Stimulated activated CD4-positive, alpha-beta T cell treated with anti-CD3 and anti-CD28 coated beads, Interleukin-12 subunit alpha, Interleukin-12 subunit beta, amount 100 ng/mL, for 24 hours (primary cell): ENCODE data around the gene RPL41.
"Not testable (repeated sequence)": the region's sequence is repeated elsewhere in the genome, so short reads cannot be mapped to it uniquely, and the experiment has no call there.

Experiments used
- DNase-seq, 2 experiments: peaks; one replicate each; pipeline ENCODE4 v3.0.0-alpha.2; 2020; ENCODE audit warnings: low read depth in 2 of 2

The RPL41 gene

DNA sequence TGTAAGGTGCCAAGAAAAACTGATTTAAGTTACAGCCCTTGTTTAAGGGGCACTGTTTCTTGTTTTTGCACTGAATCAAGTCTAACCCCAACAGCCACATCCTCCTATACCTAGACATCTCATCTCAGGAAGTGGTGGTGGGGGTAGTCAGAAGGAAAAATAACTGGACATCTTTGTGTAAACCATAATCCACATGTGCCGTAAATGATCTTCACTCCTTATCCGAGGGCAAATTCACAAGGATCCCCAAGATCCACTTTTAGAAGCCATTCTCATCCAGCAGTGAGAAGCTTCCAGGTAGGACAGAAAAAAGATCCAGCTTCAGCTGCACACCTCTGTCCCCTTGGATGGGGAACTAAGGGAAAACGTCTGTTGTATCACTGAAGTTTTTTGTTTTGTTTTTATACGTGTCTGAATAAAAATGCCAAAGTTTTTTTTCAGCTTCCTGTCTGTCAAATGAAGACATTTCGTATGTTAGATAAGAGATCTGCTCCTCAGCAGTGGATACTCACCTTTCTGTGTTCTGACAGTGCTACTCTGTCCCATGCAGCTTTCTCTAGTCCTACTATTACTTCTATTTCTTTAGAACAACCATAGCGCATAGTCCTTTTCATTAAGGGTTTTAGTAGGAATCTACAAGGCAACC, 13.2 kb upstream of the RPL41 start:
- DNase-seq: no peak

DNA sequence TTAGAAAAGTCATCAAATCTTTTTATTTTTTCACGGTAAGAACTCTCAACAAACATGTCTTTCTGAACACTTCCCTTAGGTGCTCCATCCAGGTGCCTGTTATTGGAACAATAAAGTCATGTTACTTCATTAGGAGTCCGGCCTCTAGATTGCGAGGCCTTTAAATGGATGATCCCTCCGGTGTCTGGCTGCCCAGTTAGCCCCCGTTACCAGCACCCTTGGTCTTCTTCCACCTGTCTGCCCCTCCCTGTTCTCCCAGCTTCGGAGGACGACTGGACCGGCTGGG, 12.7 kb upstream of the RPL41 start:
- DNase-seq: no peak

DNA sequence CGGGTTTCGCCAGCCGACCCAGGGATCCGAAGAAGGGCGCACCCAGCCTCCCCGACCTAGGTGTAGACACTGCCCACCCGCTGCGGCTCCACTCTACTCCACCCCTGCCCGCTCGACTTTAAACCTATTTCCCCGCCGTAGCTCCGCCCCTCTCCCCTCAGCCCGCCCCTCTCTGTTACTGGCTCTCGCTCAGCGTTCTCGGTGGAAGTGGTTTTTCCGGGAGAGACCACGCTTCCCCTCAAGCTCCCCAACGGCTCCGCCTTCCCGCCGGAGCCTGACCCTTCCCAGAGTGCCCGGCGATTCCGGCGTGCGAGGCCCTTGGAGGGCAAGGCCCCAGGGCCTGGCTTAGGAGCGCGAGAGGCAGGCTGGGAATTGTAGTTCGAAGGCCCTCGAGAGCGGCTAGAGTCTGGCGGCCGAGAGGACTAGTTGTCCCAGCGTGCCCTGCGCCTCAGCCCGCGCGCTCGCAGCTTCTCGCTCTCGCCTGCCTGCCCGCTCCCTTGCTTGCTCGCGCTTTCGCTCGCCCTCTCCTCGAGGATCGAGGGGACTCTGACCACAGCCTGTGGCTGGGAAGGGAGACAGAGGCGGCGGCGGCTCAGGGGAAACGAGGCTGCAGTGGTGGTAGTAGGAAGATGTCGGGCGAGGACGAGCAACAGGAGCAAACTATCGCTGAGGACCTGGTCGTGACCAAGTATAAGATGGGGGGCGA, 12.2 kb upstream of the RPL41 start, which contains the start of gene PA2G4:
TSS of gene PA2G4 (plus strand) at position 451 of the 706 bp plus-strand sequence. CDS start at position 630, 179 bp downstream.
- DNase-seq: peak; percentile 94 to 99

DNA sequence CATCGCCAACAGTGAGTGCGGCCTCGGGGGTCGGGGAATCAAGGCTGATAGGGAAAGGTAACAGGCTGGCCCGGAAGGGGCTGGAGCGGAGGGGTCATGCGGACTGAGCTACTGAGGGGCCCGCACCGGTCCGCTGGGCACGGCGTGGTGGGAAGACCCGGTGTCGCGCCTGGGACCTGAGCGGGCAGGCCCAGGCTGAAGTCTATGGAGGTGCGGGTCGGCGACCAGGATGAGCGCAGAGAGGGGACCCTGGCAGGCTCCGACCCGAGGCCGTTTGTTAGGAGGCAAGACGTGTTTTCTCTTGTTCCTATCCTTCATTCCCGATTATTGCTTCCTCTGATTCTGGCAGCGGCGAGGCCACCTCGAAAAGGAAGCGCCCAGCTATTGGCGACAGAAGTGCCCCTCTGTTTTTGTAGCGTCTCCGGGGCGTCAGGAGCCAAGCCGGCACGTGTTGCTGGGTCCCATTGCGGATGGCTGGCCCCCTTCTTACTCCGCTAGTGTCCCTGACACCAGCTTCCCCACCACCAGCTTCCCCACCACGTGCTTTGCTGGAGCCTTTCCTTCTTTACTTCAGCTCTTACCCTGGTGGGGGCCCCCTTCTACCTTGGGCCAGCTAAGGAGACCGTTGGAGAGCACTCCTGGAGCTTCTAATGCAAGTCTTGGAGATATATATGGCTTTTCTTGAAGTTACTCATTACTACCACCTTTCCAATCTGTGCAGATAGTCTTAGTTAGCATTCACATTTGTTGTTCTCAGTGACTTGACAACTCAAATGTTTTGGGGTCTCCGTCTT, 11.4 kb upstream of the RPL41 start:
- no peak for DNase-seq

DNA sequence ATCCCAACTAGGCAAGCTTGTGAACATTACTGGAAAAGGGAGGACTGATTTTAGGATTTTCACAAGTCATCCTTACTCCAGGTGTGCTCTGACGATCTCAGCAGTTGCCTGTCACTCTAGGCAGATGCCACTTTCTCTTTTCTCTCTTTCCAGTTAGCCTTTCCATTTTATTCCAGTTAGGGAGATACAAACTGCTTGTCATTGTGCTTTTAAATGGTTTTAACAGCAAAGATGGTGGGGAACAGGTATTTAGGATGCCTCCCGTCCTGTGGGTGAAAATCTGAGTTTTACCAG, 10.9 kb upstream of the RPL41 start:
- DNase-seq: no peak

DNA sequence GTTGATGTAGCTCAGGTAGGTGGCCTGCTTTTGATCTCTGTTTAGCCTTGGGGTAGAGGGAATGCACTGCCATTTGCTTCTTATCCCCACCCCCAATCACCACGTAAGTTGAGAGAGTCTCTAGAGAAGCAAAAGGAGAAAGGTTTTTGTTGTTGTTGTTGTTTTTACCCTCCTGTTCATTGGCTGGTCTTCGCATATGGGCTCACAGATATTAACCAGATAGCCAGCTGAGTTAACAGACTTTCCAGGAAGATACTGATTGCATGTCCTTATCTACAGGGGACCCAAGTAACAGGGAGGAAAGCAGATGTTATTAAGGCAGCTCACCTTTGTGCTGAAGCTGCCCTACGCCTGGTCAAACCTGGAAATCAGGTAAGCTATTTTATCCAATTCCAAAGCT, 9.2 kb upstream of the RPL41 start:
- no peak for DNase-seq

DNA sequence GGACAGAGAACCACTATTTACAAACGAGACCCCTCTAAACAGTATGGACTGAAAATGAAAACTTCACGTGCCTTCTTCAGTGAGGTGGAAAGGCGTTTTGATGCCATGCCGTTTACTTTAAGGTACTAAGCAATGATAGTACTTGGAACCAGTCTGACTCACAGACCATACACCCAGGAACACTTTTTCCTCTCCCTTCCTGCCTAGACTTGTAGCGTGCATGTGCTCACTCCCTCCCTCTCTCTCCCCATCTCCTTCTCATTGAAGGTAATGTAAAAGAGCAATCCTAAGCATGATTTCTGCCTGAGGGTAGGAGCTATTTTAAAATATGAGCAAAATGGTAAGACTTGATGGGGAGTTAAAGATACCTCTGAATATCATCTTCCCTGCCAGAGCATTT, 5.9 kb upstream of the RPL41 start:
- no peak for DNase-seq

DNA sequence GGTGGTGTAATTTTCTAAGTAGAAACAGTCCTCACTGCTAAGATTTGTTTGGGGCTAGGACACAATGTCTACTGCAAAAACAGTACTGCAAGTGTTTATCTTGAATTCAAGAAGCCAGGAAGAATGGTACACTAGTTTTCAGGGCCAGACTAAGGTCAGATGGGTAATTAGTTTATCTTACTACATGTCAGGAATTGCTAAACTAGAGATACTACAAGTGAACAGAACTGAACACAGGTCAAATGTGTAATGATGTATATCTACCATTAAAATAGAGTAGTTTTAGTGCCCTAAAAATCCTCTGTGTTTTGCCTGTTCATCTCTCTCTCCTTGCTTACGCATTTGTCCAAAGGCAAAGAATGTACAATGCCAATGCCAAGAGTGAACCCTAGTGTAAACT, 2.3 kb upstream of the RPL41 start:
- DNase-seq: no peak

DNA sequence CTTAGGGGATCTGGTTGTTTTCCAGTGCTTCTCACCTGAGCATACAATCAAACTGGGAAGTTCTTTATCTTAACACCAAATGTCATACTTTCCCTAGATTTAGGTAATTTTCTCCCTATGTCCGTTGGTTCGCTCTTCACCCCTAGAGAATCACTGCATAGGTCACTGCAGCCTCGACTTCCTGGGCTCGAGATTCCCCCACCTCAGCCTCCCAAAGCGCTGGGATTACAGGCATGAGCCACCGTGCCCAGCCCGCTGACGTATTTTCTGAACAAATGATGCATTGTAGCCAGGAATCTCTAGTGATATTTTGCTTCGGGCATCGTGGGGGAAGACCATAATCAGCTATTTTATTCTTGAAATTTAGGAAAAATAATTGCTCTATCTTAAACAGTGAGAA, 1.1 kb upstream of the RPL41 start:
- DNase-seq: no peak

DNA sequence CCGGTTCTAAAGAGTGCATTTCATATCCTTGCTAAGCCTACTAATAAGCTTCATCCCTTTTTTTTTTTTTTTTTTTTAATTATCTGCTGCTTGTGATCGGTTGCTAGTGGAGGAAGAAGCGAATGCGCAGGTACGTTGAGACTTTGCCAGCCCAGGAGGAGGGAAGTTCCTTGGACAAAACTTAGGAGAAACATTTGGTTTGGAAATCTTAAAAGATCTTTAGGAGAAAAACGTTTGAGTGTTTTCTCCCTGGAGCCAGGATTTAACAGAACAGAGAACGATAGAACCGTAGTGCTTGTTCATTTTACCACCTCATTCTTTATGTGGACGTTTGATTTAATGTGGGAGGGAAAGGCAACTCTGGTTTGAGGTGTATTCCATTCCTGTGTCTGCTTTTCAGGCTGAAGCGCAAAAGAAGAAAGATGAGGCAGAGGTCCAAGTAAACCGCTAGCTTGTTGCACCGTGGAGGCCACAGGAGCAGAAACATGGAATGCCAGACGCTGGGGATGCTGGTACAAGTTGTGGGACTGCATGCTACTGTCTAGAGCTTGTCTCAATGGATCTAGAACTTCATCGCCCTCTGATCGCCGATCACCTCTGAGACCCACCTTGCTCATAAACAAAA, 761 bp downstream of the RPL41 start:
- DNase-seq: not testable (repeated sequence)

DNA sequence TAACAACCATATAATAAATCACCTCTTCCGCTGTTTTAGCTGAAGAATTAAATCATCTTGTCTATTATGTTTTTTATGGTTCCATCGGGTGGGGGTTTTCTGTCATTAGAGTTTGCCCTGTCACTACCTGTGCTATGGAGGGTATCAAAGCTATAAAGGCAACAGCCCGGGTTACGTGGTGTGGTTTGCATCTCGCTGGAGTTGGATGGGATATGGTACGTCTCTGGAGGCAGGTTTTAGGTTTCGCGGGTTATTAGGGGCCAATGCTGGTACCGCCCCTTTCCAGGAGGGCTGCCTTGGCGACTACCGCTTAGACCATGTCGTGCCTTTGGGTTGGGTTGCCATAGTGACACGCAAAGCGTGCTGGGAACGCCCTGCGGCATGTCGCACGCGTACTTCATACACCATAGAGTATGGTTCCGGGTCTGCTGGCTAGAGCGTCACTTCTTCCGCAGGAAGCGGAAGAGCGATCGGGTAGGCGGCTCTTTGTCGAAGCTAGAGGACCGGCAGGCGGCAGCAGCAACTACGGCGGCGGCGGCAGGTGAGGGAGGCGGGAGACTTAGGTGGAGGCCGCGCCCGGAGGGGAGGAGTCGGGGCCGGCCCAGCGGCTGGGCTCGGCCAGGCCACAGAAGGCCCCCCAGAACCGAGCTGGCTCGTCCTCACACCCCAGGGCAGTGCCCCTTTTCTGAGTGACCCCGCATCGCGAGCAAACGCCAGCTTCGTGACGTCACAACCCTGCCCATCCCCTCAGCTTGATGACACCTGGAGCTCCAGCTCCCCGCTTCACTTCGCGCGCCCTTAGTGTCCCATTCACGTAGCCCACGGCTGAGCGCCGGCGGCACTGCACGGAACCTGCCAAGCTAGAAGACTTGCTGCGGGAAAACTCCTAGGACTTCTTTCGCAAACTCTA, 1.6 kb downstream of the RPL41 start, which contains the start of gene ZC3H10:
TSS of gene ZC3H10 (plus strand) at position 489 of the 910 bp plus-strand sequence. CDS start 2,297 bp downstream, outside the sequence.
- DNase-seq: peak; percentile 98

DNA sequence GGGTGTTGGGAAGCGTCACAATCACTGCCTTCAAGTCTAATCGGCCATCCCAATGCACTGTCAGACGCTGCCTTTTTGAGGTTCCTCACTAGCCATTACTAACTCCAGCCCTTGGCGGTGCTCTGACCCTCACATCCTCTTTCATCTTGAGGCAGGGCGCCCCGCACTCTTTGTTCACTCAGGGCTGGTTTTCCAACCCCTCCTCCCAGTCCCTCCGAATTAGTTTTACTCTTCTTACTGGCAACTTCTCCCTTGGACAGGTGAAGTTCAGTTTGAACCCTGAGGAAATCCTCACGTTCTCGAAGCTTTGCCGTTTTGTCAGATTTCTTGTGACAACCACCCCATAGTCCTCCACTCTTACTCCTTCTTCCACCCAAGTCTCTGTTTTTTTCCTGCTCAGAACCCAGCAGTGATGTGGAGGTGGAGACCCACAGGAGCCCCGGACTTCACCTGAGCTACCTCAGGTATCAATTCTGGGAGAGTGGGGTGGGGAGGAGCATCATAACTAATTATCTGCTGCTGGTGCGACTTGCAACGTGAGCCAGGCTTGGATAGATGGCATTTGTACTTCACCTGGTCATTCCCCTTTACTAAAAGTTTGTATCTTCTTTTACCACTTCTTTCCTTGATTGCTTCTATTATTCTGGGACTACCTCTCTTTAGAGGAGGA, 2.4 kb downstream of the RPL41 start:
- no peak for DNase-seq

DNA sequence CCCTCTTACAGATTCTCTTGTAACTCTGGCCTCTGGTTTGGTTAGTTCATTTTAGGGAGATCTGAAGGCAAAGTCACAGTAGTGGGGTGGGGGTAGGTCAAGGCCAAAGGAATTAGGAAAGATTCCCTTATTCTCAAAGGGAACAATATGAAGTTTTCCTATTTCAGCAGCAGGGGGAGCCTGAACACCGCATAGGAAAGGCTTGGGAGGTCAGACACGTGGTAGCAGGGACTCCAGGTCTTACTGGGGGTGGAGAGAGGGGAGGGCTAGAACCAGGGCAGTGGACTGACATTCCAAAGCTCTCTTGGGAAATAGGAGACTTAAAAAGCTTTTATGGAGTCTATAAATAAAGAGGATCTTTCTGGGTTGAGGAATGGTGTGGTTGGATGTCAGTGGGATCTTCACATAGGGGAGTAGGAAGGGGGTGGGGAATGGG, 2.9 kb downstream of the RPL41 start:
- DNase-seq: peak in 1 of 2 experiments; percentile 47

DNA sequence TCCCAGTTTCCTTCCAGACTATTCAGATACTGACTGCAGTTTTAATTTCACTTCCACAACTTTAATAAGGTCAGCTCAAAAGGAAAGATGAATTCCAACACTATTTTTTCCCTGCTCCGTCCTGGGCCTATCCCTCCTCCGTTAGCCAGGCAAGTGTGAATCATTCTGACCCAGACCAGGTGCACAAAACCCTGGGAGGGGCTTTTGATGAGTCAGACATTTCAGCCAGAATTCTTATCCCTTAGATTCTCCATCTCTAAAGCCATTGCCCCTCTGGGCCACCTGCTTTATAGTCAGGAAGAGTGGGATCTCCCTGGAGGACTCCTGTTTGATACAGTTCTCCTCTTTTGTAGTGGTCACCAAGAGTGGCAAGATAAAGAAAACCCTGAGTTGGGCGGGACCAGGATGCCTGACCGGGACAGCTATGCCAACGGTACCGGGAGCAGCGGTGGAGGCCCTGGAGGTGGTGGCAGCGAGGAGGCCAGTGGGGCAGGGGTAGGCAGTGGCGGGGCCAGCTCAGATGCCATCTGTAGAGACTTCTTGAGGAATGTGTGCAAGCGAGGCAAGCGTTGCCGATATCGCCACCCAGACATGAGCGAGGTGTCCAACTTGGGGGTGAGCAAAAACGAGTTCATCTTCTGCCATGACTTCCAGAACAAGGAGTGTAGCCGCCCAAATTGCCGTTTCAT, 3.9 kb downstream of the RPL41 start:
- no peak for DNase-seq

DNA sequence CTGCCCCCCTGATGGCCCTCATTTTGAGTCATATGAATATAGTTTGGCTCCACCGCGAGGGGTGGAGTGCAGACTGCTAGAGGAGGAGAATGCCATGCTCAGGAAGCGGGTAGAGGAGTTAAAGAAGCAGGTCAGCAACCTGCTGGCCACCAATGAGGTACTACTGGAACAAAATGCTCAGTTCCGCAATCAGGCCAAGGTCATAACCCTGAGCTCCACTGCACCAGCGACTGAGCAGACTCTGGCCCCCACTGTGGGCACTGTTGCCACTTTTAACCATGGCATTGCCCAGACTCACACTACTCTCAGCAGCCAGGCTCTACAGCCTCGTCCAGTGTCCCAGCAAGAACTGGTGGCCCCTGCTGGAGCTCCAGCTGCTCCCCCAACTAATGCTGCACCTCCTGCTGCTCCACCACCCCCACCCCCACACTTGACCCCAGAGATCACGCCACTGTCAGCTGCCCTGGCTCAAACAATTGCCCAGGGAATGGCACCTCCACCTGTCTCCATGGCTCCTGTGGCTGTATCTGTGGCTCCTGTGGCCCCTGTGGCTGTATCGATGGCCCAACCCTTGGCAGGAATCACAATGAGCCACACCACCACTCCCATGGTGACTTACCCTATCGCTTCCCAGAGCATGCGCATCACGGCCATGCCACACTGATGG, 4.9 kb downstream of the RPL41 start:
- no peak for DNase-seq

DNA sequence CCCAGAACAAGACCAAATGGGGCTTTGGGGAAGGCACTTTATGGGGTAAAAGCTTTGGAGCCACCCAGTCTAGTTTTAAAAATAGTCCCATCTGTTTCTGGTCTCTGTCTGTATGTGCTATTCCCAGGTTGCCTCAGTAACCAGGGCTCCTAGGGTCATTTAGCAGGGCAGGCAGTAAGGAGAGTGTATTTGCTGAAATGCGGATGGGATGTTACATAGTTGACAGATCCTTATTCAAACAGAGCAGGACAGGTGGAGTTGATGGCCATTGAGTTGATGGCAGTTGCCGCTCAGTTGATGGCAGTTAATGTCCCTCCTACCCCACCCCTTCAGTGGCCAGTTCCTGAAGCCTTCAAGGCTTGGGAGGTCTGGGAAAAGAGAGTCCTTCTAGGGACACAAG, 6.2 kb downstream of the RPL41 start:
- no peak for DNase-seq

DNA sequence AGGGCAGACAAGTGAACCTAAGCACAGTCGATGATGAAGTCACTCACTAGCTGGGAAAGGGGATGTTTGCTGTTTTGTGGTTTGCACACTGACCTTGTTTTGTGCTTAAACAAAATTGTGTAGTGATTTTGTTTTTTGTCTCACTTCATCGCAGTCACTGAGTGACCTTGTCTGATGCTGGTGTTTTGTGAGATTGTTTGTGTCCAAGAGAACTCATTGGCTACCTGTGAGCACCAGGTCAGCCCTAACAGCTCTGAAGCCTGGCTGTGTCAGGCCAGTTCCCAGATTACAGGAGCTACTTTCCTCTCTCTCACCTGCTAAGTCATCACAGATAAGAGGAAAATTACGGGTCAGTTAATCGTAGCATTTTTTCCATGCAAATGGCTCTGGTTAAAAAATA, 7.7 kb downstream of the RPL41 start:
- no peak for DNase-seq

DNA sequence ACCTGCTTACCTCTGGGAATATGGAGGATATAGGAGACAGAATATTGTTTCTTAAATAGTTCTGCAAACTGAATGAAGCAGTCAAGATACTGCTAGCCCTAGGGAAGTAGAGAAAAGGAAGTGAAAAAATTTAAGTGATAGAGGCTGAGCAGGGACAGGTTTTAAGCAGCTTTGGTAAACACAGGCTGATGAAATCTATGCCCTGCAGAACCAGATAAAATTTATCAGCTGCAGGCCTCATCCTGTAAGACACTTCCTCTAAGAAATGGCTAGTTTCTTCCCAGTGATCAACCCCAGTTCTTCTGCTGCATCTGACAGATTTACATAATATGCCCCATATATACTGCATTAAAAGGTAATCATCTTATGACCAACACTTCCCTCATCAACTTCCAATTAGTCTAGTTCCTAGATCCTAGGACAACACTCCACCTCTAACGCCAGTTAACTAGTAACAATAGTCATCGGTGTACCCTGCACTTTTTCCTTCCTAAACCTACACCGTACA, 10.4 kb downstream of the RPL41 start:
- no peak for DNase-seq

DNA sequence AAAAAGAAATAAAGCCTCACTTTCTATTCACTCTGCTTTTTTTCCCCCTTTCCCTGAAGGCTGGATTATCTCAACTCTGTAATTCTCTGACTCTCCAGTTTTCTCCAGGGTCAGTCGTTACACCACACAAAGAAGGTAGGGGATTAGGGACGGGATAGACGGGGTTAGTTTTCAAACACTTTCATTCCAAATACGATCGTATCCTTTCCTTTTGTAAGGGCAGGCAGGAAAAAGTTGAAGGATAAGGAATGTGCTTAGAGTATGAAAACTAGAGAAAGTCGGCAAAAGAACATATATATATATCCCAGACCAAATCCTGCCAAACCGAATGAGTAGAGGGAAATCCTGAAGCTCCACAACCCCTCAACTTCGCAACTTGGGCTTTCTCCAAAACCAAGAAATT, 11.1 kb downstream of the RPL41 start:
- DNase-seq: no peak
